Brain microvascular endothelial cell (primary cell): Measurements from ENCODE around the gene SEMA3E.

Source experiments
- DNase-seq: peaks from one replicate; pipeline ENCODE4 v3.0.0-alpha.2; 2020
- H3K27ac ChIP-seq: fragments of 250-450 bp; sonication (Bioruptor Pico); 2 replicates; pipeline ENCODE4 v1.5.1; 2020; ENCODE audit warnings: mild to moderate bottlenecking, moderate library complexity
- H3K27me3 ChIP-seq: fragments of 250-450 bp; sonication (Bioruptor Pico); replicated peaks from 2 replicates; pipeline ENCODE4 v1.5.1; 2020; ENCODE audit warnings: mild to moderate bottlenecking
- H3K36me3 ChIP-seq: fragments of 250-450 bp; sonication (Bioruptor Pico); replicated peaks from 2 replicates; pipeline ENCODE4 v1.5.1; 2020; ENCODE audit warnings: mild to moderate bottlenecking
- H3K4me3 ChIP-seq: 2 replicates; pipeline ENCODE4 v1.5.1; 2011; ENCODE audit warnings: low read depth, mild to moderate bottlenecking, control low read depth, low read length, moderate library complexity
- CTCF ChIP-seq: IDR thresholded peaks from 2 replicates; pipeline ENCODE4 v1.5.1; 2011; ENCODE audit warnings: low read depth, mild to moderate bottlenecking, moderate library complexity, low read length, control low read depth, inconsistent platforms; ENCODE audit errors: missing control alignments
- in situ Hi-C: cut with HindIII; loops from 2 replicates; pipeline ENCODE4 v1.10.0; 2017; ENCODE audit warnings: low sequenced_read_pairs, low pct_ligation_motif_present

The SEMA3E gene

GRCh38 chr7:83494683-83495082 lies 154.3 kb downstream of the SEMA3E start:
- no peaks in the 10 kb centered on the region for H3K36me3 ChIP-seq
- no peaks in the 10 kb centered on the region for H3K27me3 ChIP-seq
- DNase-seq: no peak
- in situ Hi-C loops: no loop called here
- no peak overlapping the region for H3K4me3 ChIP-seq
- no peak overlapping the region for H3K27ac ChIP-seq
- no peak for TF ChIP-seq CTCF

- DNase-seq: no peak
- no peaks in the 10 kb centered on the region for H3K27me3 ChIP-seq
- TF ChIP-seq CTCF: no peak
- H3K36me3 ChIP-seq: no peaks in the 10 kb centered on the region
- no peak overlapping the region for H3K27ac ChIP-seq
- in situ Hi-C loops: no loop called here
- no peak overlapping the region for H3K4me3 ChIP-seq
Observed at GRCh38 chr7:83492802-83493201, 156.1 kb downstream of the SEMA3E start.

DNA sequence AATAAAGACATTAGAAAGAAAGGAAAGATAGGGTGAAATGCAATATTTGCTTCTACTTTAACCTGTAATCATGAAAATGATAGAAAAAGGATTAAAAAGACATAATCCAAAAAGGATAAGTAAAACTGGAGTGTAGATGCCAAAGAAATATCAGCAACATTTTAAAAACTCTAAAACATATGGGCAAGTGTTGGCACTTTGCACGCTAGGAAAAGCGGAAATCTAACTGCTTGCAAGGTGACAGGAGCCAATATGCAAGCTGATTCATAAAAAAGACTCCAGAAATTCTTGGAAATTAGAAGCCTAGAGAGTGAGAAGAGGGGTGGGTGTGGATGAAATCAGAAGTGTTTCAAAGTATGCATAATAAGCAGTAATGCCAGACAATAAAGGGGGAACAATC lies 161.1 kb downstream of the SEMA3E start:
- H3K36me3 ChIP-seq: no peaks in the 10 kb centered on the region
- TF ChIP-seq CTCF: no peak
- H3K27me3 ChIP-seq: no peaks in the 10 kb centered on the region
- in situ Hi-C loops: no loop called here
- no peak for DNase-seq
- H3K4me3 ChIP-seq: no peak overlapping the region
- H3K27ac ChIP-seq: no peak overlapping the region

GRCh38 chr7:83486957-83487356 lies 162.0 kb downstream of the SEMA3E start:
- H3K27ac ChIP-seq: no peak overlapping the region
- in situ Hi-C loops: no loop called here
- H3K36me3 ChIP-seq: no peaks in the 10 kb centered on the region
- H3K4me3 ChIP-seq: no peak overlapping the region
- no peak for TF ChIP-seq CTCF
- no peak for DNase-seq
- H3K27me3 ChIP-seq: no peaks in the 10 kb centered on the region

DNA sequence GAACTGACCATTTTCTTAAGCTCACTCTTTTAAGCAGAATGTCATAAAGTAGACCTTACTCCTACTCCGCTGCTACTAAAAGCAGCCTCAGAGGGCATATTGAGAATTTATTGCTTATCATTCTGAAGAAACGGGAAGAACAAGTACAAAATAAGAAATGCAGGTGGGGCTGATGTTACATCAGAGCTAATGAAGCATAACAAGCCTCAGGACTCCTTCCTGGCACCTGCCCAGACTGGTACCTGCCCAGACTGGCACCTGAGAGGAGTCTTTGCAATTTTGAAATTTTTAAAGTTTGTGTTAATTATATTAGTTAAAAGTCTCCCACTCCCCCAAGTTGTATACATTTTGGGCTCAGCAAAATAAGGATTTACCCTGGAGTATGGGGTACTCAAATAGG lies 162.4 kb downstream of the SEMA3E start:
- H3K36me3 ChIP-seq: no peaks in the 10 kb centered on the region
- H3K27me3 ChIP-seq: no peaks in the 10 kb centered on the region
- DNase-seq: no peak
- no peak for TF ChIP-seq CTCF
- in situ Hi-C loops: no loop called here
- no peak overlapping the region for H3K4me3 ChIP-seq
- no peak overlapping the region for H3K27ac ChIP-seq

DNA sequence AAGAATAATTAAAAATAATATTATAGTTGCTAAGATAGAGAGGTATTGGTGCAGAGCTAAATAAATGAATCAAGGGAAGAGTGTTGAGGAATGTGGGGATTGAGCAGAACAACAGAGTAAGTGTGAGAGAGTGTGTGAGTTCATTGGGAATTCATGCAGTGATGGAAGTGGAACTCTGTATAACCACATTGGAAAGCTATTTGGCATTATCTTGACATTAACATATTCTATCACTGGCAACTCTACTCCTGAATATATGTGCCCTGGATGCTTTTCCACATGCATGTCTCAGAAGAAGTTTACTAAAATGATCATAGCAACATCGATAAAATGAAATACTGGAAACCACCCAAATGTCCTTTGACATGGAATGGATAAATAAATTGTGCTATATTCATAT lies 164.1 kb downstream of the SEMA3E start:
- Histone ChIP-seq H3K36me3 (no peaks in the 10 kb centered on the region), H3K27me3 (no peaks in the 10 kb centered on the region), H3K27ac (no peak overlapping the region), H3K4me3 (no peak overlapping the region)
- TF ChIP-seq CTCF: no peak
- in situ Hi-C loops: no loop called here
- no peak for DNase-seq
